Hematopoietic multipotent progenitor cell treated with erythropoietin and hydrocortisone succinate and interleukin-3 and kit ligand, for 15 days (in vitro differentiated cells): ENCODE data around the gene KRT6B.
"Not testable (repeated sequence)": the region's sequence is repeated elsewhere in the genome, so short reads cannot be mapped to it uniquely, and the experiment has no call there.

Experiments
- DNase-seq: peaks from one replicate; pipeline ENCODE4 v3.0.0-alpha.2; 2015; ENCODE audit warnings: low spot score

Gene KRT6B

GRCh38 chr12:52452101-52452500, at the start of gene KRT6B:
TSS of gene KRT6B (minus strand) at chr12:52452146. CDS start at chr12:52452078, 68 bp downstream.
- DNase-seq: no peak

GRCh38 chr12:52501490-52501889, 49.5 kb upstream of the KRT6B start:
- no peak for DNase-seq

- not testable (repeated sequence) for DNase-seq
Measured at GRCh38 chr12:52500574-52500973, 48.6 kb upstream of the KRT6B start.

GRCh38 chr12:52499806-52500560, 48.0 kb upstream of the KRT6B start:
- no peak for DNase-seq

GRCh38 chr12:52498946-52499345, 47.0 kb upstream of the KRT6B start:
- DNase-seq: no peak

GRCh38 chr12:52497975-52498374, 46.0 kb upstream of the KRT6B start:
- DNase-seq: no peak

GRCh38 chr12:52496590-52497071, 44.7 kb upstream of the KRT6B start:
- DNase-seq: no peak

- DNase-seq: no peak
Measured at GRCh38 chr12:52496054-52496453, 44.1 kb upstream of the KRT6B start.

GRCh38 chr12:52495389-52495788, 43.4 kb upstream of the KRT6B start:
- DNase-seq: no peak

GRCh38 chr12:52494518-52494917, 42.6 kb upstream of the KRT6B start:
- no peak for DNase-seq

- DNase-seq: no peak
Measured at GRCh38 chr12:52494100-52494499, 42.2 kb upstream of the KRT6B start.

- DNase-seq: no peak
Measured at GRCh38 chr12:52493172-52493571, 41.2 kb upstream of the KRT6B start, which contains the start of gene KRT6A. TSS of gene KRT6A (minus strand) at chr12:52493257. CDS start at chr12:52493188, 69 bp downstream.

- not testable (repeated sequence) for DNase-seq
Measured at GRCh38 chr12:52492405-52492804, 40.5 kb upstream of the KRT6B start.

GRCh38 chr12:52491495-52491894, 39.5 kb upstream of the KRT6B start:
- not testable (repeated sequence) for DNase-seq

GRCh38 chr12:52488736-52489135, 36.8 kb upstream of the KRT6B start:
- no peak for DNase-seq

GRCh38 chr12:52487744-52488443, 35.9 kb upstream of the KRT6B start:
- not testable (repeated sequence) for DNase-seq

GRCh38 chr12:52487211-52487610, 35.3 kb upstream of the KRT6B start:
- DNase-seq: no peak

GRCh38 chr12:52486166-52487105, 34.5 kb upstream of the KRT6B start:
- DNase-seq: no peak

- no peak for DNase-seq
Measured at GRCh38 chr12:52480073-52480472, 28.1 kb upstream of the KRT6B start.

GRCh38 chr12:52477651-52478050, 25.7 kb upstream of the KRT6B start:
- DNase-seq: no peak

- no peak for DNase-seq
Measured at GRCh38 chr12:52474212-52474611, 22.3 kb upstream of the KRT6B start.

- no peak for DNase-seq
Measured at GRCh38 chr12:52473768-52474167, 21.8 kb upstream of the KRT6B start, which contains the start of gene KRT6C. TSS of gene KRT6C (minus strand) at chr12:52473805. CDS start at chr12:52473737, 68 bp downstream.
